Inferior parietal cortex (tissue), 1 donor: ENCODE measurements around the gene CATSPERZ.

Experiments used
- DNase-seq: peaks from one replicate; pipeline ENCODE4 v3.0.0-alpha.2; 2016; ENCODE audit errors: extremely low spot score

Gene CATSPERZ

DNA sequence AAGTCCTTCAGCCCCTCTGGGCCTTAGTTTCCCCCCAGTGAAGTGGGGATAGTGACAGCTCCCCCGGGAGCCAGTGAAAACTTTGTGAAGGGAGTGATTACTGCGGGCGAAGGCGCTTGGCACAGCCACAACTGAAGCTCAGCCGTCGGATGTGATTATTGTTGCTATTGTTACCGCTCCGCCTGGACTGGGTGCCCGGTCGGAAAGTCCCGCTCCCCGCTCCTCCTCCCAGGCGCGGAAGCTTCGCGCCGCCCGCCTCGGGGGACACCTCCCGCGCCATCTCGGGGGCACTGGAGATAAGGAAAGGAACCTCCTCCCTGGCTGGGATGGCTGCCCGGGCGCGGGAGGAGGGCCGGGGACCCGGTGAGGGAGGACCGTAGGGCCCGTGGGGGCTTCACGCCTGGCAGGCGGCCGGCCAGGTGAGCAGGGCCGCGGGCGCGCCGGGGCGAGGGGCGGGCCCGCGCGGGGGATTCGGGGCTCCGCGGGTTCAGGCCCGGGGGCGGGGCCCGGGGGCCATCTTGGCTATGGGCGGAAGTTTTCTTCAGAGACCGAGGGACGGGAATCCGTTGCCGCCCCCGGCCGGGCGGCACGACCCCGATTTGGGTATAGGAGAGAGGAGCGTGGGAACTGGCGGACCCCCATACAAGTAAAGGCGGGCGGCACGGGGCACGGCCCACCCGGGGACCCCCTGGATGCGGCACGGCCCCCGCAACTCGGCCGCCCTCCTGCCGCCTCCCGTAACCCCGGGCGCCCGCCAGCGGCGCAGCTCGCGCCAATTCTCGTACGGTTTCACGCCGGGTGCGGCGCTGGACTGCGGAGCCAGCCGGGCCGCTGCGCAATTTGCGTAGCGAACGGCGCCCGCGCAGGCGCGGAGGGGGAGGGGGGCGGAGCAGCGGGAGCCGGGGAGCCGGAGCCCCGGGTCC is 14.9 kb upstream of the CATSPERZ start, which contains the start of gene GPR137:
TSS of gene GPR137 (plus strand) at position 887 of the 923 bp plus-strand sequence. CDS start 677 bp downstream, outside the sequence.
- peak; percentile 84 for DNase-seq

DNA sequence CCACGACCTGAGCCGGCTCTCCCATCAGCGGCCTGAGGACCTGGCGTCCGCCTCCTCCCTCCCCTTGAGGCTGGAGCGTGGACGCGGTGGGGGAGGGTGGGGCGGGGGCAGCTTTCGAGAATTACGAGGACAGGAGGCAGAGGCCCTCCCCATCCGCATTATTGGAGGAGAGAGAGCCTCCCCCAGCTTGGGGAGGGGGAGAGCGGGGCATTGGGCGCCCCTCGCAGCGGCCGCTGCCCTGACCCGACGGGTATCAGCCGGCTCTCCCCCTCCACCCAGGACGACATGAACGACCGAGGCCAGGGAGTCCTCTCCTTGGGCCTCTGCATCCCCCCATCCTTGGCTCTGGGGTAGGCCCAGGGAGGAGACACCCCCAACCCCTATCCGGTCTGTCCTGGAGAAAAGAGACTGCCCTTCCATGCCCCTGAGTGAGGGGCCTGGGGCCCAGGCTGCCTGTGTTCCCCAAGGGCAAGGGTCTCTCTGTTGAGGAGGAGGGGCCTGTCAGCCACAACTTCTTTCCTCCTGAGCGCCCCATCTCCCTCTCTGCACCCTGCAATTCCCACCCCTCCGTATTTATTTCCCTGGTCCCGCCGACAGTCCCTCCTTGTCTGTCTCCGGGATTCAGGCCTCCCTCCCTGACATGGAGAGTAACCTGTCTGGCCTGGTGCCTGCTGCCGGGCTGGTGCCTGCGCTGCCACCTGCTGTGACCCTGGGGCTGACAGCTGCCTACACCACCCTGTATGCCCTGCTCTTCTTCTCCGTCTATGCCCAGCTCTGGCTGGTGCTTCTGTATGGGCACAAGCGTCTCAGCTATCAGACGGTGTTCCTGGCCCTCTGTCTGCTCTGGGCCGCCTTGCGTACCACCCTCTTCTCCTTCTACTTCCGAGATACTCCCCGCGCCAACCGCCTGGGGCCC is 14.0 kb upstream of the CATSPERZ start:
- no peak for DNase-seq

- DNase-seq = no peak
Measured at GRCh38 chr11:64286801-64287159, 13.4 kb upstream of the CATSPERZ start.

GRCh38 chr11:64287676-64288352 is 12.3 kb upstream of the CATSPERZ start:
- DNase-seq = no peak

DNA sequence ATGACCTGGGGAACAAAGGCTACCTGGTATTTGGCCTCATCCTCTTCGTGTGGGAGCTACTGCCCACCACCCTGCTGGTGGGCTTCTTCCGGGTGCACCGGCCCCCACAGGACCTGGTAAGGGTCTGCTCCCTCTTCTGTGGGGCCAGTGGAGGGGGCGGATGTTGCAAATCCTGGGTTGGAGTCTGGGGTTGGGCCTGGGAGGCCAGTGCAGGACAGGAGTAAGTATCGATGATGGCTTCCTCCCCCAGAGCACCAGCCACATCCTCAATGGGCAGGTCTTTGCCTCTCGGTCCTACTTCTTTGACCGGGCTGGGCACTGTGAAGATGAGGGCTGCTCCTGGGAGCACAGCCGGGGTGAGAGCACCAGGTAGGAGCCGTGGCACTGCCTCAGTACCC is 11.8 kb upstream of the CATSPERZ start:
- DNase-seq = no peak

GRCh38 chr11:64289002-64289564 is 11.1 kb upstream of the CATSPERZ start:
- no peak for DNase-seq

DNA sequence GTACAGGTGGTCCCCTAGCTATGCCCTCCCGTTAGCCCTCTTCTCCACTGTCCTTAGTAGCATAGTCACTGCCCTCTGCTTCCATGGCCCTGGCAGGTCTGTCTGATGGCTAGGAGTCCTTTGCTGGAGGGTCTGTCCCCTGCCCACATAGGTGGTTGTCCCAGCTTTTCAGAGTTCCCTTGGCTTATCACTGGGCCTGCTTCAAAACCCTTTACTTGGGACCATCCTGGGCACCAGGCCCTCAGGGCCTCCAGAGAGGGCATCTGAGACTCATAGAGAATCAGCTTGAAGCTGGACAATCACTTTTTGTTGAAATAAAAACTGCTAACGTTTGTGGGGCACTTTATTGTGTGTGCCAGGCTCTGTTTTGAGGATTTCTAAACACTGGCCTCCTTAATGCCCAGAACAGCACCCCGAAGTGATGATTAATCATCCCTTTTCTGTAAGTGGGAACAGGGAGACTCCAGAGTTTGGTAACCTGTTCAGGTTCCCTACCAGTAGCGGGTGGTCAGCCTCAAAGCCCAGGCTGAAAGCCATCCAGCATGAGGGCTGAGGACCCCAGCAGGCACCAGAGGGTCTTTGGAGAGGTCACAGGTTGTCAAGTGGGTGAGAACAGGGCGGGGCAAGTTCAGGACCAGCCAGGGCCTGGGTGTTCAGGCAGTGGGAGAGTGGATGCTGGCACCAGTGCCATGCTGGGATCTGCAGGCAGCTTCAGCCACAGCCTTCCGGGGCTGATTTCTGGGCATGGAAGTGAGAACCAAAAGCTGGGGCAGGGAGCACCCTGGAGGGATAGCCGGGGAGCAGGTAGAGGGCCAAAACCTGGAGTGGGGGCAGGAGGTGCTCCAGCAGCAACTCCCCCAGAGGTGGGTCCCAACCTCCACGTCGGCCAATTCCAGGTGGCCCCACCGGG is 9.6 kb upstream of the CATSPERZ start:
- DNase-seq = no peak

GRCh38 chr11:64291262-64291751 is 8.9 kb upstream of the CATSPERZ start, which contains the start of gene KCNK4:
Gene KCNK4, plus strand, starts transcription at chr11:64291302. Its CDS starts 1,717 bp downstream, at chr11:64293019.
- DNase-seq = no peak

DNA sequence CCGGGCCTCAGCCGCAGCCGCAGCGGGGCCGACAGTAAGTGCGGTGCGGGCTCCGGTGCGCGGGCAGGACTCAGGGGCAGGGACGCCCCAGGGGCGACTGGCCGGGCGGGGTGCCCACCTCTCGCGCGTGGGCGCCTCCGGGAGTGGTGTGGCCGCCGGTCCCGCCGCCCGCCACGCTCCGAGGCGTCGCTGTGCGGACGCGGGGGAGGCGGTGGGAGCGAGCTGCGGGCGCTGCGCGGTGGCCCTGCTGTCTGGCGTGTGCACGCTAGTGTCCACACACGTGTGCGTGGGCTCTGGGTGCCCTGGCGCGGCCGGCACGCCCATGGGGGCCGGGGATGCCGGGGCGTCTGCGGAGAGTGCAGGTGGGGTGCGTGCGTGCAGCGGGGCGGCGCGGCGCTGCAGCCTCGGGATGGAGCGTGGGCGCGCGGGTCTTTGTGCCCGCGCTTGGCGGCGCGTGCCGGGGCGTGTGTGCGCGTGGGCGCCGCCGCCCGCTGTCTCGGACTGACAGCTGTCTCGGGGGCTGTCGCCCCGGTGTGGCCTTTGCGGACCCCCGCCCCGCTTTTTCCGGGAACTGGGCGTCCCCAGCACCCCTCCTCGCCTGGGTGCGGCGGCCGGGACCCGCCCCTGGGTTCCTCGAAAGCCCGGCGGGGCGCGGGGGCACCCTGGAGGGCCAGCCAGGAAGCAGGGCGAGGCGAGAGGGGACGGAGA is 8.3 kb upstream of the CATSPERZ start:
- DNase-seq = no peak

GRCh38 chr11:64292460-64293254 is 7.5 kb upstream of the CATSPERZ start:
- no peak for DNase-seq

DNA sequence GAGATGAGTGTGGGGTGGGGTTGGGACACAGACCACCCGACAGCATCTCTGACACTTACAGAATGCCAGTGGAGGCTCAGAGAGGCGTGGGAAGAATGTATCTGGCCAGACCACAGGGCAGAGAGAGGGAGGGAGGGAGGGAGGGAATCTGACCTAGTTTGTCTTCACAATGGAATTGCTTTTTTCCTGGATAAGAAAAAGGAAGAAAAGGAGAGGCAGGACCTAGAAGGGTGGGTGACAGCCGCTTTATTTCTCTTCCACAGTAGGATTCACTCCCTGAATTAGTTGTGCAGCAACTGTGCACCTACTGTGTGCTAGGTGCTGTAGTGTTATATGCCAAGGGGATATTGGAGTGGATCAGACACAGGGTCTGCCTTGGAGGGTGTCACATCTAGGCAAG is 5.4 kb upstream of the CATSPERZ start:
- DNase-seq = no peak

DNA sequence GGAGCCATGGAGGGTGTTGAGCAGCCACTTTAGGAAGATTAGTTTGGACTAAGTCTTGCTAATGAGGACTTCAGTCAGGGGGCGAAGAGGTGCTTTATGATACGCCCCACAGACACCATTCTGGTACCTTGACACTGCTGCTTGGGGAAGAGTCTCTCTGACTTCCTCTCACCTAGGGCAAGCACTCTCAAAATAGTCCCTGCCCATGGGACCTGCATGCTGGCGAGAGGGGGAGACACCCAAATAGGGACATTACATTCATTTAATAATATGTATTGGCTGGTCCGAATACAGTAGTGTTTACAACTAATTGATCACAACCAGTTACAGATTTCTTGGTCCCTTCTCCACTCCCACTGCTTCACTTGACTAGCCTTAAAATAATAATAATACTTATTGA is 4.4 kb upstream of the CATSPERZ start:
- no peak for DNase-seq

DNA sequence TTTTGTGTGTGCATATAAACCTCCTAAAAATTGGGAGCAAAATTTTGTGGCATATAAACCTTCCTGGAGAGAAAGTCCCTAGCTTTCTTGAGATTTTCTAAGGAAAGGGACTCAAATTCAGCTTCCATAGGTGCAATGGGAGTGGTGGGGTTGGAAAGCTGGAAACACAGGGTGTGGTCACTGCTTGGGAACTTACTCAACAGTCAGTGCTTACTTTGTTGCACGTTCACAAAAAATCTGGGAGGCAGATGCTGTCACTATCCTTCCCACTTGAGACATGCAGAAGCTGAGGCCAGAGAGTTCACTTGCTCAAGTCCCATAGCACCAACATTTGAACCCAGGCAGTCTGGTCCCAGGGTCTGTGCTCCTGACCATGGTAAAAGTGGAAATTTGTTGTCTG is 3.9 kb upstream of the CATSPERZ start:
- no peak for DNase-seq

GRCh38 chr11:64296830-64297698 is 3.1 kb upstream of the CATSPERZ start:
- no peak for DNase-seq

DNA sequence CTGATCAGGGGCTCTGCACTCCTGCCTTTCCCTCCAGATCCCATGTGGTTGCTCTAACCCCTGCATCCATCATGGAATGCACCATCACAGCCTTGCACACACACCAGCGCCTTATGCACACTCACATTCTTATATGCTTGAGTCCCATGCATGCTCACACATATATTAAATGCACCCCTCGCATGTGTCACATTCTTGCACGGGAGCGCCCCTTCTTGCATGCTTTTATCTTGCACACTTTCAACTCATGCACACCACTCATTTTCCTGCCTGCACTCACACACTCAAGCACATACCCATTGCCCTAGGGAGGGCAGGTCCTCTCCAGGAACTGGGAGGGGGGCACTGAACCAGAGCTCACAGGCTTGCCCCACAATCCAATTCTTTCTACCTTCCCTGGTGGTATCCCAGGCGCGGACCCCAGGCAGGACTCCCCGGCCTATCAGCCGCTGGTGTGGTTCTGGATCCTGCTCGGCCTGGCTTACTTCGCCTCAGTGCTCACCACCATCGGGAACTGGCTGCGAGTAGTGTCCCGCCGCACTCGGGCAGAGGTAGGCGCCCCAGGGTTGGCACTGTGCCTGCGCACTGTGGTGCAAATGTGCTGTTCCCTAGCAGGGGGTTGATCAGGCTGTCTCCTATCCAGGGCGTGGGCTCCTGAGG is 2.3 kb upstream of the CATSPERZ start:
- no peak for DNase-seq

GRCh38 chr11:64298966-64299846 is 952 bp upstream of the CATSPERZ start:
- no peak for DNase-seq
